IMR-90 (cell line): ENCODE results near the gene SEPHS1. TPM values are rescaled to one million over a fixed set of nuclear protein-coding genes. Genes with fewer than 3 reads are reported as not detected.

ENCODE experiments used
- ATAC-seq: fragments of 200-7000 bp; cut with Tn5 transposase; 2 replicates; pipeline ENCODE4 v1.9.1; 2020; ENCODE audit warnings: low read depth, mild to moderate bottlenecking, moderate library complexity
- BruUV-seq: library from RNA; stranded (reverse); fragments of 400-500 nt; replicated peaks from 2 replicates; lab custom pipeline; 2021; lab: Mats Ljungman, UMichigan
- CTCF ChIA-PET: fragments of 300-600 bp; formaldehyde crosslinking; extraction: SDS; loops from one replicate; lab custom pipeline; 2021; ENCODE audit warnings: antibody characterized with exemption; lab: Yijun Ruan, JAX
- POLR2A ChIA-PET: fragments of 300-600 bp; sonication (Branson Sonifier 250); formaldehyde crosslinking; loops from one replicate; lab custom pipeline; 2022; ENCODE audit warnings: antibody characterized with exemption; ENCODE audit not compliant: unreplicated experiment; lab: Charles Lee
- DNase-seq: peaks from one replicate; pipeline ENCODE4 v3.0.0; 2013
- H2AFZ ChIP-seq: replicated peaks from 2 replicates; pipeline ENCODE3; 2013; ENCODE audit warnings: low read length, mild to moderate bottlenecking; ENCODE audit not compliant: poor library complexity
- H2AK5ac ChIP-seq: 2 replicates; pipeline ENCODE4 v1.6.1; 2013; ENCODE audit warnings: low read depth, low read length, inconsistent platforms
- H2AK9ac ChIP-seq: replicated peaks from 2 replicates; pipeline ENCODE3; 2013; ENCODE audit warnings: mild to moderate bottlenecking, low read depth, low read length, moderate library complexity; ENCODE audit not compliant: poor library complexity
- H2BK120ac ChIP-seq: 2 replicates; pipeline ENCODE4 v1.6.1; 2013; ENCODE audit warnings: low read depth, low read length, inconsistent platforms
- H2BK15ac ChIP-seq: 3 replicates; pipeline ENCODE4 v1.6.1; 2013; ENCODE audit warnings: low read depth, low read length, inconsistent platforms
- H2BK20ac ChIP-seq: 2 replicates; pipeline ENCODE4 v1.6.1; 2013; ENCODE audit warnings: low read depth, mild to moderate bottlenecking, inconsistent platforms, low read length, moderate library complexity
- H2BK5ac ChIP-seq: 2 replicates; pipeline ENCODE4 v1.6.1; 2013; ENCODE audit warnings: mild to moderate bottlenecking, low read depth, low read length, inconsistent platforms; ENCODE audit not compliant: poor library complexity, severe bottlenecking
- H3K14ac ChIP-seq: replicated peaks from 2 replicates; pipeline ENCODE4 v1.6.1; 2013; ENCODE audit warnings: low read depth, low read length, inconsistent platforms
- H3K18ac ChIP-seq: 2 replicates; pipeline ENCODE4 v1.6.1; 2013; ENCODE audit warnings: low read depth, low read length, control low read depth
- H3K23ac ChIP-seq: 2 replicates; pipeline ENCODE4 v1.6.1; 2013; ENCODE audit warnings: low read depth, low read length, inconsistent platforms
- H3K27ac ChIP-seq: 2 replicates; pipeline ENCODE4 v1.5.1; 2013; ENCODE audit warnings: mild to moderate bottlenecking, control low read depth, low read length; ENCODE audit not compliant: insufficient read depth
- H3K27me3 ChIP-seq: 2 replicates; pipeline ENCODE4 v1.6.1; 2013; ENCODE audit warnings: low read length; ENCODE audit not compliant: control insufficient read depth, insufficient read depth
- H3K36me3 ChIP-seq: 2 replicates; pipeline ENCODE4 v1.6.1; 2013; ENCODE audit warnings: low read length, mixed read lengths; ENCODE audit not compliant: control insufficient read depth, insufficient read depth
- H3K4ac ChIP-seq: 2 replicates; pipeline ENCODE4 v1.6.1; 2013; ENCODE audit warnings: low read depth, low read length, inconsistent platforms
- H3K4me1 ChIP-seq: 2 replicates; pipeline ENCODE4 v1.6.1; 2013; ENCODE audit warnings: low read length, mixed read lengths; ENCODE audit not compliant: control insufficient read depth, insufficient read depth
- H3K4me2 ChIP-seq: 2 replicates; pipeline ENCODE4 v1.6.1; 2013; ENCODE audit warnings: low read depth, mild to moderate bottlenecking, control low read depth, low read length, moderate library complexity
- H3K4me3 ChIP-seq: 2 replicates; pipeline ENCODE4 v1.5.1; 2013; ENCODE audit warnings: low read depth, mild to moderate bottlenecking, control low read depth, low read length, moderate library complexity; ENCODE audit not compliant: insufficient read depth
- H3K56ac ChIP-seq: 2 replicates; pipeline ENCODE4 v1.6.1; 2013; ENCODE audit warnings: low read length, inconsistent platforms; ENCODE audit not compliant: insufficient read depth; ENCODE audit errors: extremely low read depth
- H3K79me1 ChIP-seq, 2 experiments: 2 replicates each; pipeline ENCODE4 v1.6.1; 2013; ENCODE audit warnings: low read length in 2 of 2, inconsistent platforms in 1 of 2, low read depth in 1 of 2
- H3K9ac ChIP-seq: 2 replicates; pipeline ENCODE4 v1.6.1; 2013; ENCODE audit warnings: low read depth, low read length, control low read depth
- H3K9me1 ChIP-seq: 2 replicates; pipeline ENCODE4 v1.6.1; 2013; ENCODE audit warnings: low read length, inconsistent platforms; ENCODE audit not compliant: insufficient read depth
- H3K9me3 ChIP-seq: 2 replicates; pipeline ENCODE4 v1.6.1; 2013; ENCODE audit warnings: low read length; ENCODE audit not compliant: control insufficient read depth, insufficient read depth
- H4K20me1 ChIP-seq: 2 replicates; pipeline ENCODE4 v1.6.1; 2013; ENCODE audit warnings: low read length, inconsistent platforms; ENCODE audit not compliant: insufficient read depth
- H4K5ac ChIP-seq: 2 replicates; pipeline ENCODE4 v1.6.1; 2013; ENCODE audit warnings: mild to moderate bottlenecking, low read depth, low read length, control low read depth
- H4K8ac ChIP-seq, 2 experiments: 2 replicates each; pipeline ENCODE4 v1.6.1; 2013; ENCODE audit warnings: low read depth in 2 of 2, low read length in 2 of 2, control low read depth in 1 of 2, inconsistent platforms in 1 of 2
- H4K91ac ChIP-seq: 2 replicates; pipeline ENCODE4 v1.6.1; 2013; ENCODE audit warnings: low read depth, low read length, inconsistent platforms; ENCODE audit not compliant: insufficient read depth
- RAD21 ChIP-seq: IDR thresholded peaks from 2 replicates; pipeline ENCODE4 v1.6.1; 2012; ENCODE audit warnings: low read length, improper control_type of control experiment
- WGBS, 2 experiments: methylation state at CpG; one replicate each; pipeline versions ENCODE4 v1.1.5 to v1.1.7; 2013; ENCODE audit warnings: missing lambda C conversion rate in 2 of 2; ENCODE audit not compliant: insufficient read length in 1 of 2; ENCODE audit errors: extremely low coverage in 2 of 2; 5-methylcytosine and 5-hydroxymethylcytosine counted together
- dilution Hi-C: fragments of 300-500 bp; cut with HindIII; formaldehyde crosslinking; loops from one replicate; pipeline ENCODE4 v1.14.3; 2018; ENCODE audit warnings: low sequenced_read_pairs; ENCODE audit not compliant: unreplicated experiment
- in situ Hi-C: fragments of 300-500 bp; cut with MboI; formaldehyde crosslinking; loops from 3 replicates; pipeline ENCODE4 v1.14.3; 2019; ENCODE audit warnings: low sequenced_read_pairs, inconsistent platforms, mixed read lengths
- intact Hi-C: fragments of 100-400 bp; cut with micrococcal nuclease; formaldehyde crosslinking; loops from 2 replicates; pipeline ENCODE4 v1.10.0; 2022
- polyA plus RNA-seq, 3 experiments: library from polyadenylated mRNA; depleted of rRNA; stranded (reverse); fragments of >200 nt; gene quantifications; 2 replicates each; pipeline ENCODE4 v1.2.3, GENCODE V29; 2012; ENCODE audit warnings: low replicate concordance in 1 of 3
- total RNA-seq: library from RNA; depleted of rRNA; stranded (reverse); fragments of >200 nt; gene quantifications from 2 replicates; pipeline ENCODE4 v1.2.3, GENCODE V29; 2012

The SEPHS1 gene
- total and polyA plus RNA-seq, 2 of the 4 experiments (the other 2 are of a cell fraction) = 39.4 to 69.4 TPM

GRCh38 chr10:13366891-13367290, 18.8 kb upstream of the SEPHS1 start:
- Histone ChIP-seq H2AK9ac (no peak overlapping the region), H4K91ac (no peak overlapping the region), H4K8ac (no peak overlapping the region), H3K23ac (no peak overlapping the region), H3K4me2 (no peak overlapping the region), H3K27ac (no peak overlapping the region), H3K4me1 (no peaks in the 10 kb centered on the region), H2BK5ac (no peak overlapping the region), H3K18ac (no peak overlapping the region), H2AFZ (no peak overlapping the region), H2BK15ac (no peak overlapping the region), H3K56ac (no peak overlapping the region), H4K5ac (no peak overlapping the region), H3K9ac (no peak overlapping the region), H4K20me1 (no peaks in the 10 kb centered on the region), H2BK20ac (no peak overlapping the region), H3K9me3 (no peaks in the 10 kb centered on the region), H3K4ac (no peak overlapping the region), H2BK120ac (no peak overlapping the region), H3K9me1 (no peaks in the 10 kb centered on the region), H3K36me3 (no peaks in the 10 kb centered on the region), H3K4me3 (no peak overlapping the region), H2AK5ac (no peak overlapping the region), H3K79me1 (no peaks in the 10 kb centered on the region), H3K27me3 (peaks cover 9% of the 10 kb centered on the region), H3K14ac (no peak overlapping the region)
- BruUV-seq = no TSS peak
- WGBS, 2 experiments = no CpG with 5 or more reads among the region's 4 CpGs
- no peak for DNase-seq
- ChIA-PET POLR2A (no interaction called here), CTCF (no interaction called here)
- ATAC-seq = no peak
- in situ Hi-C loops = no loop called here
- intact Hi-C loops = no loop called here
- TF ChIP-seq RAD21 = no peak
- dilution Hi-C loops = no loop called here
